ENCODE results near the gene SATL1. TPM values are rescaled to one million over a fixed set of nuclear protein-coding genes. Genes with fewer than 3 reads are reported as not detected.

SATL1 gene
- total RNA-seq, 2 experiments from 2014 or later: not detected

GRCh38 chrX:85051627-85052026, 192.0 kb downstream of the SATL1 start:
- H3K4me1 Mint-ChIP-seq (ENCODE audit: low read depth): no peaks in the 10 kb centered on the region

More at GRCh38 chrX:85051627-85052026, 192.0 kb downstream of the SATL1 start:
- Mint-ChIP-seq H3K36me3 (ENCODE audit: low read depth) (peaks cover 4% of the 10 kb centered on the region), H3K9me3 (no peaks in the 10 kb centered on the region), H3K4me3 (no peak overlapping the region), H3K27me3 (no peaks in the 10 kb centered on the region), H3K27ac (no peak overlapping the region)
- CTCF ChIA-PET: no interaction called here
- intact Hi-C loops (cut with DNase I, micrococcal nuclease): no loop called here
- TF ChIP-seq CTCF (IDR thresholded peaks at IDR 0.05): no peak
- Histone ChIP-seq H3K4me3 (ENCODE audit: low read length) (no peak overlapping the region), H3K36me3 (ENCODE audit: insufficient read depth, low read length) (no peaks in the 10 kb centered on the region), H3K27me3 (ENCODE audit: control insufficient read depth in 1 of 2, insufficient read depth in 2 of 2, low read length in 2 of 2) (no peaks in the 10 kb centered on the region), H3K27ac (ENCODE audit: low read depth in 1 of 2, low read length in 2 of 2) (no peak overlapping the region), H3K4me1 (ENCODE audit: insufficient read depth, low read length) (no peaks in the 10 kb centered on the region), H3K9me3 (ENCODE audit: control insufficient read depth in 1 of 2, insufficient read depth in 1 of 2, low read length in 2 of 2) (no peaks in the 10 kb centered on the region)
- POLR2A ChIA-PET: no interaction called here
- ATAC-seq (ENCODE audit: poor library complexity): no peak
- DNase-seq: no peak

Other genes starting within 250 kb of the SATL1 start
- gene APOOL, start 239.9 kb downstream of the SATL1 start, total RNA-seq: 1 to 10 TPM; 6.0 to 6.6 TPM
- 1 to 10 TPM; 3.8 to 4.7 TPM for gene ZNF711, start 212 bp upstream of the SATL1 start, total RNA-seq
- gene POF1B, start 135.9 kb upstream of the SATL1 start, total RNA-seq: under 1 TPM; 0.05 to 0.17 TPM

Data from CD4-positive, alpha-beta T cell (primary cell).